Amniotic epithelial cell (primary cell): Measurements from ENCODE around the gene USH1G.
"Not testable (repeated sequence)": the region's sequence is repeated elsewhere in the genome, so short reads cannot be mapped to it uniquely, and the experiment has no call there.

Experiments used
- DNase-seq: peaks from one replicate; pipeline ENCODE4 v3.0.0-alpha.2; 2010; ENCODE audit warnings: low read depth

The USH1G gene

GRCh38 chr17:74930535-74931036 lies 7.5 kb upstream of the USH1G start:
- no peak for DNase-seq

- DNase-seq = no peak
Observed at GRCh38 chr17:74928786-74929185, 5.7 kb upstream of the USH1G start.

GRCh38 chr17:74925242-74925641 lies 2.2 kb upstream of the USH1G start:
- DNase-seq = no peak

GRCh38 chr17:74924250-74924948 lies 1.3 kb upstream of the USH1G start, which contains the start of gene OTOP2:
Gene OTOP2, plus strand, starts transcription at chr17:74924273. Its CDS starts 360 bp downstream, at chr17:74924633.
- no peak for DNase-seq

- DNase-seq = peak; percentile 16
Observed at GRCh38 chr17:74923538-74924249, 639 bp upstream of the USH1G start.

- no peak for DNase-seq
Observed at GRCh38 chr17:74922172-74922571, 883 bp downstream of the USH1G start.

GRCh38 chr17:74921769-74922168 lies 1.3 kb downstream of the USH1G start:
- DNase-seq = no peak

- DNase-seq = no peak
Observed at GRCh38 chr17:74921026-74921681, 1.9 kb downstream of the USH1G start.

GRCh38 chr17:74920642-74921025 lies 2.4 kb downstream of the USH1G start:
- DNase-seq = no peak

- DNase-seq = no peak
Observed at GRCh38 chr17:74920306-74920620, 2.8 kb downstream of the USH1G start.

GRCh38 chr17:74919440-74920305 lies 3.4 kb downstream of the USH1G start:
- no peak for DNase-seq

GRCh38 chr17:74918906-74919305 lies 4.1 kb downstream of the USH1G start:
- no peak for DNase-seq

GRCh38 chr17:74917430-74917829 lies 5.6 kb downstream of the USH1G start:
- DNase-seq = no peak

GRCh38 chr17:74916851-74917199 lies 6.2 kb downstream of the USH1G start:
- no peak for DNase-seq

GRCh38 chr17:74916136-74916850 lies 6.8 kb downstream of the USH1G start:
- no peak for DNase-seq

GRCh38 chr17:74911423-74911822 lies 11.6 kb downstream of the USH1G start:
- DNase-seq = not testable (repeated sequence)

GRCh38 chr17:74909097-74909496 lies 14.0 kb downstream of the USH1G start:
- not testable (repeated sequence) for DNase-seq

- no peak for DNase-seq
Observed at GRCh38 chr17:74907012-74907411, 16.0 kb downstream of the USH1G start.

- not testable (repeated sequence) for DNase-seq
Observed at GRCh38 chr17:74906214-74906793, 16.8 kb downstream of the USH1G start.

- no peak for DNase-seq
Observed at GRCh38 chr17:74904687-74905409, 18.2 kb downstream of the USH1G start.
